Activated T-cell treated with anti-CD3 and anti-CD28 coated beads for 24 hours (primary cell): Measurements from ENCODE around the gene TMEM151A.
"Not testable (repeated sequence)": the region's sequence is repeated elsewhere in the genome, so short reads cannot be mapped to it uniquely, and the experiment has no call there.

Source experiments
- DNase-seq: peaks from one replicate; pipeline ENCODE4 v3.0.0-alpha.2; 2020; ENCODE audit warnings: low read depth

Gene TMEM151A

GRCh38 chr11:66267379-66268243 lies 24.1 kb upstream of the TMEM151A start:
- DNase-seq = peak; percentile 79

- DNase-seq = peak; percentile 100
Measured at GRCh38 chr11:66268244-66268951, 23.3 kb upstream of the TMEM151A start, which contains the start of gene RAB1B. Gene RAB1B, plus strand, starts transcription at chr11:66268639. Its CDS starts 41 bp downstream, at chr11:66268680.

- no peak for DNase-seq
Measured at GRCh38 chr11:66268952-66269905, 22.5 kb upstream of the TMEM151A start.

GRCh38 chr11:66271816-66272215 lies 19.9 kb upstream of the TMEM151A start:
- DNase-seq = no peak

GRCh38 chr11:66272596-66272995 lies 19.1 kb upstream of the TMEM151A start:
- DNase-seq = no peak

- no peak for DNase-seq
Measured at GRCh38 chr11:66274219-66274618, 17.5 kb upstream of the TMEM151A start.

GRCh38 chr11:66275396-66275795 lies 16.3 kb upstream of the TMEM151A start:
- no peak for DNase-seq

GRCh38 chr11:66275984-66276612 lies 15.6 kb upstream of the TMEM151A start:
- DNase-seq = no peak

GRCh38 chr11:66276619-66277018 lies 15.1 kb upstream of the TMEM151A start:
- DNase-seq = not testable (repeated sequence)

GRCh38 chr11:66277064-66277463 lies 14.6 kb upstream of the TMEM151A start:
- not testable (repeated sequence) for DNase-seq

GRCh38 chr11:66277471-66278362 lies 14.0 kb upstream of the TMEM151A start, which contains the start of gene CNIH2:
Gene CNIH2, plus strand, starts transcription at chr11:66278175. Its CDS starts 282 bp downstream, at chr11:66278457.
- DNase-seq = no peak

- DNase-seq = no peak
Measured at GRCh38 chr11:66278363-66279091, 13.2 kb upstream of the TMEM151A start.

- no peak for DNase-seq
Measured at GRCh38 chr11:66279092-66279734, 12.5 kb upstream of the TMEM151A start.

- no peak for DNase-seq
Measured at GRCh38 chr11:66280428-66280827, 11.3 kb upstream of the TMEM151A start.

GRCh38 chr11:66281001-66281400 lies 10.7 kb upstream of the TMEM151A start:
- DNase-seq = no peak

- no peak for DNase-seq
Measured at GRCh38 chr11:66281776-66282467, 9.8 kb upstream of the TMEM151A start.

- peak; percentile 98 for DNase-seq
Measured at GRCh38 chr11:66282468-66283455, 8.9 kb upstream of the TMEM151A start.
